H1 (cell line): ENCODE data around the gene RHO. TPM values are rescaled to one million over a fixed set of nuclear protein-coding genes. Genes with fewer than 3 reads are reported as not detected.

Source experiments
- polyA plus RNA-seq, 7 experiments: library from polyadenylated mRNA; depleted of rRNA in 3 of 7; stranded (reverse) in 5 of 7; unstranded in 2 of 7; fragments of >200 nt in 5 of 7; fragments of 200-250 nt in 2 of 7; gene quantifications; 1 replicate in 5 of 7; 2 replicates in 1 of 7; 4 replicates in 1 of 7; pipeline versions ENCODE4 v1.2.1 to v1.2.3, GENCODE V29; 2011 to 2013; ENCODE audit warnings: missing spikeins in 2 of 7, mixed read lengths in 2 of 7
- total RNA-seq: library from RNA; stranded (reverse); fragmentation: NEBNext Ultra II Directional; extraction: Animal tissue kit (Norgen Biotek cat#: 25700); gene quantifications from 2 replicates; pipeline ENCODE4 v1.2.1, GENCODE V29; 2021
- TF ChIP-seq, protein P1 (sequence below), 3 experiments: IDR thresholded peaks; 1 replicate in 2 of 3; 2 replicates in 1 of 3; pipeline versions ENCODE4 v1.5.1 to v1.6.1; 2011; ENCODE audit warnings: low read length in 3 of 3, mild to moderate bottlenecking in 3 of 3, inconsistent platforms in 2 of 3, low read depth in 1 of 3, moderate library complexity in 1 of 3; ENCODE audit not compliant: insufficient read depth in 1 of 3; ENCODE audit errors: control extremely low read depth in 1 of 3

RHO gene
- total and polyA plus RNA-seq, 2 of the 8 experiments (the other 6 are each of a cell fraction or from before 2014, with no cell fraction given) = not detected

DNA sequence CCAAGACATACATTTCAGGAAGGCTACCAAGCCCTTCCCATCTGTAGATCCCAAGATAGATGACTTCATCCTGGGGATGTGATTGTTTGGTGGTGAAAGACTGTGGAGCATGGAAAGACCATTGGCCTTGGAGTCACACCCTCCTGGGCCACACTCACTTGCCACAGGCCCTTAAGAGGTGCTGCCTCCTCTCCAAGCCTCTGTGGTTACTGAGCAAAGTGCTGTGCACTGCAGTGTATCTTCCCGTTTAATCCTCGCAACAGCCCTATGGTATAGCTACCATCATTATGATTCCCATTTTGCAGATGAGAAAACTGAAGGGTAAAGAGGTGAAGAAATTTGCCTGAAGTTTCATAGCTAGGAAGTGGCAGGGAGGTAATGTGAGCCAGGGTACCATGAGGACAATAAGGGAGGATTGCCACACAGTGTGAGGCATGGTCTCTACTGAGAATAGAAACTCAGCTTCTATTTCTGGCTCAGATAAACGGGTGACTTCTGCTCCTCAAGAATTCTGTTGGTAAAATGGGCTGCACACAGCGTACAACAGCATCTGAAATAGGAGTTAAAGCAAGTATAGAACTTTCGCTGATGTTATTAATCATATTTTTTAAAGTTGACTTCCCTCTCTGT is 23.9 kb upstream of the RHO start (continued):
- TF ChIP-seq, protein P1, sequence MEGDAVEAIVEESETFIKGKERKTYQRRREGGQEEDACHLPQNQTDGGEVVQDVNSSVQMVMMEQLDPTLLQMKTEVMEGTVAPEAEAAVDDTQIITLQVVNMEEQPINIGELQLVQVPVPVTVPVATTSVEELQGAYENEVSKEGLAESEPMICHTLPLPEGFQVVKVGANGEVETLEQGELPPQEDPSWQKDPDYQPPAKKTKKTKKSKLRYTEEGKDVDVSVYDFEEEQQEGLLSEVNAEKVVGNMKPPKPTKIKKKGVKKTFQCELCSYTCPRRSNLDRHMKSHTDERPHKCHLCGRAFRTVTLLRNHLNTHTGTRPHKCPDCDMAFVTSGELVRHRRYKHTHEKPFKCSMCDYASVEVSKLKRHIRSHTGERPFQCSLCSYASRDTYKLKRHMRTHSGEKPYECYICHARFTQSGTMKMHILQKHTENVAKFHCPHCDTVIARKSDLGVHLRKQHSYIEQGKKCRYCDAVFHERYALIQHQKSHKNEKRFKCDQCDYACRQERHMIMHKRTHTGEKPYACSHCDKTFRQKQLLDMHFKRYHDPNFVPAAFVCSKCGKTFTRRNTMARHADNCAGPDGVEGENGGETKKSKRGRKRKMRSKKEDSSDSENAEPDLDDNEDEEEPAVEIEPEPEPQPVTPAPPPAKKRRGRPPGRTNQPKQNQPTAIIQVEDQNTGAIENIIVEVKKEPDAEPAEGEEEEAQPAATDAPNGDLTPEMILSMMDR (IDR thresholded peaks at IDR 0.05; ENCODE audit: control extremely low read depth in 1 of 3, insufficient read depth in 1 of 3, low read depth in 1 of 3, low read length in 3 of 3) = no peak
